Measurements from ENCODE around the gene IDH3A. TPM values are rescaled to one million over a fixed set of nuclear protein-coding genes. Genes with fewer than 3 reads are reported as not detected.

Gene IDH3A
- total RNA-seq, 2 experiments from 2014 or later = 149 to 150 TPM

DNA sequence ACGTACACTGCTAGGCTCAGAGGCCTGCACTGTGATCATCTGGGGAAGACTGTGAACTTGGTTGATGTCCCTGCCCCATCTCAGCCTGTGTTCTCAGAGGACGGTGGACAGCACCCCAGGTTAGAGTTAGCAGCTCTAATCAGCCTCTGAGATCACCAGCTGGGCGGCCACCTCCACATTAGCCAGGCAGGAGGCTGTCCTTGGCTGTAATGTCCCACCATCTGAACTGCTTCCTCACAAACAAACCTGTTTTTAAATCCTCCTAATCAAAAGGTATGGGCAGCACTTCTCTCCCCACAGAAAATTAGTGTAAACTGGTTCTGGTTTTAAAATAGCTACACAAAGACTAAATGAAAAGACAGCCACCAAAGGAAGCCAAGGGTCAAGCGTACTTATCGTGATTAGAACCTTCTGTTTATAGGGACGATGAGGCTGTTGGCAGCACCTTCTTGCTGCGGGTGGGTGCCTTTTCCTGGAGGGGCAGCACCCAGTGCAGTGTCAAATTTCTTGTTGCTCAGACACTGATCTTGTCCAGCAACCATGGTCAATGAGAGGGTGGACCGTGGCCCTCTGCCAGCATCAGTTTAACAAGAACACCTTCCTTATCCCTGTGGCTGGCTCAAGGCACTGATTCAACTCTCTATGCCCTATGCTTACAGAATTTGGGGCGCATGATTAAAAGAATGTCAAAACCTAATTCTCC, 60.6 kb downstream of the IDH3A start:
- no peaks in the 10 kb centered on the region for H3K9me3 Mint-ChIP-seq
- no peaks in the 10 kb centered on the region for H3K36me3 Mint-ChIP-seq
- no peaks in the 10 kb centered on the region for H3K27me3 Mint-ChIP-seq
- no peak overlapping the region for H3K4me3 Mint-ChIP-seq
- H3K4me1 Mint-ChIP-seq = no peaks in the 10 kb centered on the region
- DNase-seq = no peak
- H3K27ac Mint-ChIP-seq = no peak overlapping the region

DNA sequence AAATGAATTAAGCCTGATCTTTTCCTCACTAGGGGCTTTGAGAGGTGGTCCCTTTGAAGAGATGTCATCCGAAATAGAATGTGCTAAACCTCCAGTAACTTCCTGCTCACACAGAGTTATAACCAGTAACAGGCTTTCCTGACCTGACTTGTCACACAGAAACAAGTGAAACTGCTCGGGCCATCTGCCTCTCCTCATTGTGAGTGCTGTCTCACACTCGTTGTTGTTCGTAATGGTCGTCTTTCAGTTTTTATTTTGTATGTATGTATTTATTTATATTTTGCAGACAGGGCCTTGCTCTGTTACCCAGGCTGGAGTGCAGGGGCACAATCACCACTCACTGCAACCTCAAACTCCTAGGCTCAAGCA, 61.2 kb downstream of the IDH3A start:
- Mint-ChIP-seq H3K4me3 (no peak overlapping the region), H3K9me3 (no peaks in the 10 kb centered on the region), H3K4me1 (no peaks in the 10 kb centered on the region), H3K27me3 (no peaks in the 10 kb centered on the region), H3K27ac (no peak overlapping the region), H3K36me3 (no peaks in the 10 kb centered on the region)
- no peak for DNase-seq

DNA sequence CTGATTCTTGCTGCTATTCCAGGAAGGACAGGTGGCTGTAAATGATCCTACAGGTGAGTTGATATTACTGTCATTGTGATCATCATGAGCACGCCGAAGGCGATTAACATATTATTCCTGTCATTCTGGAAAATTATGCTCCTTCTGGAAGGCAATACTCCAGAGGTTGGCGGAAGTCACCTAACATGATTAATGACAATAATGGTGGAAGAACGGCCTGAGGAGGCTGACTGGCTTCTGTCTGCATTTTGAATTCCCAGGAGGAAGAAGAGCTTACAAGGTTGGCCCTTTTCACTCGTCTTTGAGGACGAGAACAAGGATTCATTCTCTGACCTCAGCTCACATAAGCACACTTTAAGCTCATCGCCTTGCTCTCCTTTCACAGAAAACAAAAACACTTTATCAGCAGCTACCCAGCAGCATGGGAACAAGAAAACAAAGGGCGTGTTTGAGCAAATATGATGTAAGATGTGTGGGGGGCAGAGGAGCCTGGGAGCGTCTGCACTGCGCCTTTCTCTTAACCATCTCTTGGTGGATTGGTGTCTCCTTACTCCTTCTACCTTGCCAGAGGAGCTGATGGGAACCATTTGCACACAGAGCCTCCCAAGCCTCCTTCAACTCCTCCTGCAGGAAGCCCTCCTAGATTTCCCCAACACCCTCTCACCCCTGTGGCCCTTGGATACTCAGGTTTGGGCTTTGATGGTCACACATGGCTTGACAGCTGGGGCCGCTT, 62.2 kb downstream of the IDH3A start:
- H3K27me3 Mint-ChIP-seq = no peaks in the 10 kb centered on the region
- no peaks in the 10 kb centered on the region for H3K36me3 Mint-ChIP-seq
- H3K9me3 Mint-ChIP-seq = no peaks in the 10 kb centered on the region
- no peak overlapping the region for H3K4me3 Mint-ChIP-seq
- no peaks in the 10 kb centered on the region for H3K4me1 Mint-ChIP-seq
- no peak for DNase-seq
- no peak overlapping the region for H3K27ac Mint-ChIP-seq

- Mint-ChIP-seq H3K4me1 (no peaks in the 10 kb centered on the region), H3K9me3 (no peaks in the 10 kb centered on the region), H3K4me3 (no peak overlapping the region), H3K27ac (no peak overlapping the region), H3K27me3 (no peaks in the 10 kb centered on the region), H3K36me3 (no peaks in the 10 kb centered on the region)
- no peak for DNase-seq
These were observed 62.8 kb downstream of the IDH3A start for GRCh38 chr15:78212008-78212407.

DNA sequence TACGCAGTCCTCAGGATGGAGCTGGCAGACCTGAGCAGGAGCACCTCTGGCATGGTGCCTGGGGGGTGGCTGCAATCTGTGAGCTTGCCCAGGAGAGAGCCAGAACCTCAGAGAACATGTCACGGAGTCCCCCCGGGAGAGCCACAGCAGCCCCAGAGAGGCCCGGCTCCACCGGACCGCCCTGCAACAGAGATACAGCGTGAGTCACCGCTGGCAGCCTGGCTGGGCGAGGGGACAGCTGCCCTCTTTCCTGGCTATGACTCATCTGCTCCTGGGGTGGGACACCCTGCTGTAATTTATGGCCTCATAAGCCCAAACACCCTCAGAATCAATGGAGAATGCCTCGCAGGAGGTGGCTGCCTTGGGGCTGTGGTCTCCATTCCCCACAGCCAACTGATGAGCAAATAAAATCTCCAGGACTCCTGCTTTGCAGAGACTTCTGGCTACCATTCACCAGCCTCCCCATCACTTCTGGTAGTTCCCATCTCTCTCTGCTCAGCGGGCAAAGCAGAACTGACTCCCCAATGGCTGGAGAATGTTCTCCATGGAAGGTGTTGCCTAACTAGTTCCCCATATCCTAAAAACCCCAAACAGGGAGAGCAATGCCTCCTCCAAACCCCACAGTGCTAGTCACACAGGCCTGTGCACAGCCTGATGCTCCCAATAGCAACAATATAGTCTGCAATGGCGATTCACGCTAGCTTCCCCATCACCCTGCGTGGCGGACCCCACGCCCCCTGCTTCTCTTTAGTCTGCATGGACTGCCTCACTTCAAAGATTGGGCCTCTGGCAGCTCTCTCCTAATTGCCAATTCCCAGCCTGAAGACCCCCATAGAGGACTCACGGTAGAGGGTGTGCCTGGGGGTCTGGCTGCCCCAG, 63.6 kb downstream of the IDH3A start:
- no peak overlapping the region for H3K27ac Mint-ChIP-seq
- H3K4me1 Mint-ChIP-seq = no peaks in the 10 kb centered on the region
- no peaks in the 10 kb centered on the region for H3K9me3 Mint-ChIP-seq
- H3K4me3 Mint-ChIP-seq = no peak overlapping the region
- no peaks in the 10 kb centered on the region for H3K27me3 Mint-ChIP-seq
- H3K36me3 Mint-ChIP-seq = no peaks in the 10 kb centered on the region
- no peak for DNase-seq

DNA sequence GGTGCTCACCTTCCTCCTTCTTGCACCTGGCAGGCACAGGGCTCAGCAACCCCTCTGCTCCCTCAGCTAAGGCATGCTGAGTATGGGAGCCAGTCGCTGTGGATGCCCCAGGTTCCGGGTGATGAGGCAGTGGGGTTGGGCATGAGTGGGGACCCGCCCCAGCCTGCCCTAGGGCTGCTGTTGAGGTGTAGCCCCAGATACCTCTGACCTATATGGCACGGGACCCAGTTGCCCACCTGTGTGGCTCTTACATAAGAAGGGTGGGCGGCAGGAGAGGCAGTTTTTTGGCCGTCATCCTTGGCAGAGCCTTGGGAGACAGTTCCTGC, 64.2 kb downstream of the IDH3A start:
- H3K9me3 Mint-ChIP-seq = no peaks in the 10 kb centered on the region
- H3K4me3 Mint-ChIP-seq = no peak overlapping the region
- H3K36me3 Mint-ChIP-seq = no peaks in the 10 kb centered on the region

DNA sequence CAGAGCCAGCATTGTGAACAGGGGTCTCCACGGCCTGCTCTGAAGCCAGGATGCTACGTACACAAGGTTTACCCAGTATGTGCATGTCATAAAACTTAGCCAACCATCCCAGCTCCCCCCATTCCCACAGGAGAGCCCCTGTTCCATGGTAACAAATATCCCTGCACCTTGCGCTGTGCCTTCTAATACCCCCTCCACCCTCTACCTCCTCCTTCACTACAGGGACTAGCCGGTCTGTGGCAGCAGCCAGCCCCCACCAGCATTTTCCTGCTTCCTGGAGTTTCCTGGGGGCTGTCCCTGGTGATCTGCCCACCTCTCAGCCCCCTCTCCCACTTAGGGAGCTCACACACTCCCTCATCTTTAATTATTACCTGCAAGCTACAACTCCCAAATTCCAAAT, 64.8 kb downstream of the IDH3A start:
- Mint-ChIP-seq H3K4me3 (no peak overlapping the region), H3K9me3 (no peaks in the 10 kb centered on the region), H3K36me3 (no peaks in the 10 kb centered on the region), H3K27me3 (no peaks in the 10 kb centered on the region), H3K4me1 (no peaks in the 10 kb centered on the region), H3K27ac (no peak overlapping the region)
- no peak for DNase-seq

More for the DNA sequence above, 64.2 kb downstream of the IDH3A start:
- no peaks in the 10 kb centered on the region for H3K4me1 Mint-ChIP-seq
- H3K27ac Mint-ChIP-seq = no peak overlapping the region
- H3K27me3 Mint-ChIP-seq = no peaks in the 10 kb centered on the region
- no peak for DNase-seq

DNA sequence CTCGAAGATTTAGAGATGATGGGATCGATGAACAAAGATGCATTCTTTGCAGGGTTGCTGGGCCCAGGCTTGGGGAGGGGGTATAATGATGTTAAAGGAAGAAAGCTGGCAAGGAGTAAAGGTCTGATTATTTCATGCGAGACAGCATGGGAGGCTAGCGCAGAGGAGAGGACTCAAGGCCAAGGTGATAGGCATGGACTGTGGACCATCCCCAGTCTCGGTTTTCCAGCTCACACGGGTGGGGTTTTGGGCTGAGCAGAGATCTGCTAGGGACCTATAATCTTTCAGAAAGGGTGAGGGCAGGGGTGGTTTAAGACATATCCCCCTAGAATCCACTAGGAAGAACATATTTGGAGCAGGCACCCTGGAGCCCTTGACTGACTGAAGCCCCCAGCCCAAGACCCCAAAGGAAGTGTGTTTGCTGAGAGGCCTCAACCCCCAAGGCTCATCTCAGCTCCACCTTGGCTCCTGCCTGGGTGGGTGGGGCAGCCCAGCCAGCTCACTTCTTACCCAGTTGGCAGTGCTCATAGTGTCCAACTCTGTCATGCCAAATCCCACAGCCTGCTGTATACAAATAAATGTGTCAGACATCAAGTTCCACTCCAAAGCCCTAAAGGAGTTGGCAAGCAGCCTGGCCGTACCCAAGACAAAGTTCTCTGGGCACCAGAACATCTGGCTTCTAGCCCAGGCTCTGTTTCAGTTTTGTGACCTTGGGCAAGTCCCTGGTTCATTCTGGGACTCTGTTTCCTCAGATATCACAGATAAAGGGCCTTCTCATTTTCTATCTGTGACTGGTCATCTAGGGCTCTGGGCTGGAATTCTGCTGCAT, 67.3 kb downstream of the IDH3A start:
- Mint-ChIP-seq H3K36me3 (no peaks in the 10 kb centered on the region), H3K9me3 (no peaks in the 10 kb centered on the region), H3K4me1 (no peaks in the 10 kb centered on the region), H3K4me3 (no peak overlapping the region), H3K27ac (no peak overlapping the region), H3K27me3 (no peaks in the 10 kb centered on the region)
- DNase-seq = no peak

- Mint-ChIP-seq H3K9me3 (no peaks in the 10 kb centered on the region), H3K4me1 (no peaks in the 10 kb centered on the region), H3K27ac (no peak overlapping the region), H3K36me3 (no peaks in the 10 kb centered on the region), H3K27me3 (no peaks in the 10 kb centered on the region), H3K4me3 (no peak overlapping the region)
- no peak for DNase-seq
These were observed 71.6 kb downstream of the IDH3A start for GRCh38 chr15:78220713-78221112.

Other genes starting within 250 kb of the IDH3A start
- gene TBC1D2B, start 71.7 kb upstream of the IDH3A start, total RNA-seq = 10 to 100 TPM; 39.4 to 44.1 TPM
- not detected for gene SH2D7, start 56.8 kb upstream of the IDH3A start, total RNA-seq
- 1 to 10 TPM; 1.8 to 1.9 TPM for gene CIB2, start 17.9 kb upstream of the IDH3A start, total RNA-seq
- under 1 TPM in 1 of 2 experiments, not detected in 1; 0.24 TPM for gene ACSBG1, start 85.2 kb downstream of the IDH3A start, total RNA-seq
- gene DNAJA4, start 115.2 kb downstream of the IDH3A start, total RNA-seq = 10 to 100 TPM; 36.8 to 39.3 TPM
- gene SKIC8, start 150.2 kb downstream of the IDH3A start, total RNA-seq = 10 to 100 TPM; 71.9 to 73.8 TPM
- not detected for gene CRABP1, start 191.0 kb downstream of the IDH3A start, total RNA-seq

All from activated naive CD8-positive, alpha-beta T cell treated with anti-CD3 and anti-CD28 coated beads for 36 hours (primary cell).